Right lobe of liver (tissue), 6 donors: Measurements from ENCODE around the gene HPSE. TPM values are rescaled to one million over a fixed set of nuclear protein-coding genes. Genes with fewer than 3 reads are reported as not detected.
A peak's percentile ranks its signal among the peaks of the same experiment; 100 is the strongest.

Experiments used
- ATAC-seq, 4 donors: fragments of 200-7000 bp; cut with Tn5 transposase; one replicate each; pipeline ENCODE4 v1.9.1; 2020; ENCODE audit warnings: mild to moderate bottlenecking in 4 of 4, moderate library complexity in 4 of 4
- DNase-seq, 3 donors: peaks; one replicate each; pipeline ENCODE4 v3.0.0-alpha.2; 2020
- H3K27ac ChIP-seq, 3 donors: fragments of 200-600 bp; one replicate each; pipeline ENCODE4 v1.8.0; 2022
- H3K27me3 ChIP-seq, 2 donors: fragments of 200-600 bp; one replicate each; pipeline ENCODE4 v1.8.0; 2022
- H3K36me3 ChIP-seq, 4 donors: fragments of 200-600 bp; sonication (generic) in 1 of 4; one replicate each; pipeline versions ENCODE4 v1.5.1 to v1.8.0; 2017 to 2022; ENCODE audit warnings: control low read depth in 1 of 4
- H3K4me1 ChIP-seq, 4 donors: fragments of 200-600 bp; sonication (generic) in 1 of 4; one replicate each; pipeline versions ENCODE4 v1.5.1 to v1.8.0; 2017 to 2022; ENCODE audit warnings: control low read depth in 1 of 4
- H3K4me3 ChIP-seq, 3 donors: fragments of 200-600 bp; one replicate each; pipeline ENCODE4 v1.8.0; 2022
- H3K9me3 ChIP-seq, 4 donors: fragments of 200-600 bp; sonication (generic) in 1 of 4; one replicate each; pipeline versions ENCODE4 v1.5.1 to v1.8.0; 2017 to 2022; ENCODE audit warnings: control low read depth in 1 of 4
- POLR2A ChIP-seq: fragments of 450-650 bp; IDR thresholded peaks from one replicate; pipeline ENCODE4 v1.6.1; 2017; ENCODE audit warnings: antibody characterized with exemption, mild to moderate bottlenecking
- WGBS: methylation state at CpG from one replicate; pipeline ENCODE4 v1.1.6; 2018; ENCODE audit warnings: low coverage, low lambda C conversion rate; ENCODE audit not compliant: insufficient coverage; ENCODE audit errors: missing lambda C conversion rate; 5-methylcytosine and 5-hydroxymethylcytosine counted together
- intact Hi-C, 2 donors: fragments of 100-400 bp; cut with DNase I; formaldehyde crosslinking; loops; one replicate each; pipeline versions ENCODE4 v1.11.2 to v1.14.1; 2022
- total RNA-seq, 6 experiments: library from RNA; depleted of rRNA in 2 of 6; stranded (reverse); fragments of >200 nt in 2 of 6; fragmentation: NEBNext Ultra II Directional in 3 of 6; extraction: Animal tissue kit (Norgen Biotek cat#: 25700) in 3 of 6; gene quantifications; one replicate each; pipeline versions ENCODE4 v1.1.0 to v1.2.4, GENCODE V29; 2016 to 2023
- TF ChIP-seq, protein P1 (sequence below), 4 donors: fragments of 200-600 bp in 3 of 4; fragments of 450-650 bp in 1 of 4; IDR thresholded peaks; one replicate each; pipeline versions ENCODE4 v1.5.1 to v1.8.0; 2016 to 2022; ENCODE audit warnings: antibody characterized with exemption in 4 of 4, mild to moderate bottlenecking in 2 of 4
- donor health status: DM: no; HTN: yes; CAD: no.
- donor health status: DM: no; HTN: no; CAD: no.
- donor health status: DM: no; HTN: no; CAD: no.
- donor health status: DM: no; HTN: yes; CAD: no.
- donor health status: DM: no; HTN: yes; CAD: no.

The HPSE gene
- total RNA-seq, 6 experiments from 2014 or later: 0.68 to 2.0 (median 1.2) TPM

DNA sequence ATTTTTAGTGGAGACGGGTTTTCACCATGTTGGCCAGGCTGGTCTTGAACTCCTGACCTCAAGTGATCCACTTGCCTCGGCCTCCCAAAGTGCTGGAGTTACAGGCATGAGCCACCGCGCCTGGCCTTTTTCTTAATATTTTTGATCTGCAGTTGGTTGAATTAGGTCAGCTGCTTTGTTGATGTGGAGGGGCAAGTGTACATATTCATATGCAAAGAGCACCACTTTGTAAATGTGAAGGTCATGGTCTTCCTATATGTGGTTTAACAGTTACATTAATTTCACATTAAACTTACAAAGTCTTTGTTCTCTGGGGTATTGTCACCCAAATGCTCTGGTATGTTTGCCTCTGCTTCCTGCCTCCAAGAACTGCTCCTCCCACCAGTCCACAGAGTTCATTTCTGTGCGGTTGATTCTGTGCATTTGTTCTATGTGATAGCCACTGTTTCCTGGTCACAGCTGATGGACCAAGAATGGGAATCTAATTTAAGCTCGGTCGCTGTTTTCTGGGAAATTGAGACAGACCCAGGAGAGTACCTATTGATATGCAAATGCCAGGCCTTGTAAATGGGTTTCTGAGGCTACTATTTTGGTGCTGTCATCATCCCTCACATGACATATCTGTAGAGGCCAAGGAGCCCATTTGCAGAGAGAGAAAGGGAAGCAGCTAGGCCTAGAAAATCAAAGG is 26.9 kb upstream of the HPSE start:
- 91% methylated on average over 6 of the region's 7 CpGs for WGBS
- intact Hi-C loops: no loop called here
- Histone ChIP-seq H3K4me3 (no peak overlapping the region), H3K27ac (no peak overlapping the region), H3K27me3 (no peaks in the 10 kb centered on the region), H3K4me1 (peaks cover 0 to 3% (median 0%) of the 10 kb centered on the region in 4 donors), H3K36me3 (no peaks in the 10 kb centered on the region), H3K9me3 (no peaks in the 10 kb centered on the region)
- ATAC-seq: no peak
- no peak for DNase-seq
- no peak for TF ChIP-seq POLR2A
- TF ChIP-seq, protein P1, sequence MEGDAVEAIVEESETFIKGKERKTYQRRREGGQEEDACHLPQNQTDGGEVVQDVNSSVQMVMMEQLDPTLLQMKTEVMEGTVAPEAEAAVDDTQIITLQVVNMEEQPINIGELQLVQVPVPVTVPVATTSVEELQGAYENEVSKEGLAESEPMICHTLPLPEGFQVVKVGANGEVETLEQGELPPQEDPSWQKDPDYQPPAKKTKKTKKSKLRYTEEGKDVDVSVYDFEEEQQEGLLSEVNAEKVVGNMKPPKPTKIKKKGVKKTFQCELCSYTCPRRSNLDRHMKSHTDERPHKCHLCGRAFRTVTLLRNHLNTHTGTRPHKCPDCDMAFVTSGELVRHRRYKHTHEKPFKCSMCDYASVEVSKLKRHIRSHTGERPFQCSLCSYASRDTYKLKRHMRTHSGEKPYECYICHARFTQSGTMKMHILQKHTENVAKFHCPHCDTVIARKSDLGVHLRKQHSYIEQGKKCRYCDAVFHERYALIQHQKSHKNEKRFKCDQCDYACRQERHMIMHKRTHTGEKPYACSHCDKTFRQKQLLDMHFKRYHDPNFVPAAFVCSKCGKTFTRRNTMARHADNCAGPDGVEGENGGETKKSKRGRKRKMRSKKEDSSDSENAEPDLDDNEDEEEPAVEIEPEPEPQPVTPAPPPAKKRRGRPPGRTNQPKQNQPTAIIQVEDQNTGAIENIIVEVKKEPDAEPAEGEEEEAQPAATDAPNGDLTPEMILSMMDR (IDR thresholded peaks at IDR 0.05): no peak

DNA sequence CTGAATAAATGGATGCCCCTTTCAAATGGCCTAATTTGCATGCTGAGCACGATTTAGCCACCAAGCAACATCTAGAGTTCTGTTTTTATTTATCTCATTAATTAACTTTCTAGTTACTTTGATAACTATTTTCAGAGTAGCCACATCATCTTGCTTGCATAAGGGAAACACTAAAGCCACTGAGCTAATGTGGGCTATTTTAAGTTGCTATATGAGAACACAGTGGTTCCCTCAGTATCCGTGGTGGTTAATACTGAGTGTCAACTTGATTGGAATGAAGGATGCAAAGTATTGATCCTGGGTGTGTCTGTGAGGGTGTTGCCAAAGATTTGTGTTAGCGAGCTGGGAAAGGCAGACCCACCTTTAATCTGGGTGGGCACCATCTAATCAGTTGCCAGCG is 25.4 kb upstream of the HPSE start:
- WGBS: 69% methylated on average over 2 of the region's 4 CpGs
- no peaks in the 10 kb centered on the region for H3K36me3 ChIP-seq

DNA sequence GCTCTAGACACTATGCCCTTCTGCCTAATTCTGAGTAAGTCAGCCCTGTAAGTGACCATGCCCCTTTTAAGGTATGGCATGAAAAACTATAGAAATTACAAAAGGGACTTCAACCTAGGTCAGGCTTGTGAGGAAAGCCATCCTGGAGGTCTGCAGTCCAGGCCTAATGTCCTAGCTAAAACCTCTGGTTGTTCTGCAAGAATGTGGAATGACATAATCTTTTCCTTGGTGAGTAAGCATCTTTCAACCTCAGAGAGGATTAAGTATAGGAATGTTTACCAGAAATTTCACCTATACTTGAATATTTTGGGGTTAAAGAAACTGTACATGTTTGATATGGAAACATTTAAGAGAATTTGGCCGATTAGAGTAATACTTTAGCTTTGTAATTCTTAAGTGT is 23.8 kb upstream of the HPSE start:
- TF ChIP-seq, protein P1 (IDR thresholded peaks at IDR 0.05): no peak
- no peak for TF ChIP-seq POLR2A
- ATAC-seq: no peak

More for the DNA sequence above, 25.4 kb upstream of the HPSE start:
- DNase-seq (no peak), ATAC-seq (no peak)
- Histone ChIP-seq H3K9me3 (no peaks in the 10 kb centered on the region), H3K27ac (no peak overlapping the region), H3K27me3 (no peaks in the 10 kb centered on the region), H3K4me1 (peaks cover 0 to 3% (median 0%) of the 10 kb centered on the region in 4 donors), H3K4me3 (no peak overlapping the region)
- TF ChIP-seq POLR2A: no peak
- TF ChIP-seq, protein P1 (IDR thresholded peaks at IDR 0.05): no peak
- intact Hi-C loops: no loop called here

DNA sequence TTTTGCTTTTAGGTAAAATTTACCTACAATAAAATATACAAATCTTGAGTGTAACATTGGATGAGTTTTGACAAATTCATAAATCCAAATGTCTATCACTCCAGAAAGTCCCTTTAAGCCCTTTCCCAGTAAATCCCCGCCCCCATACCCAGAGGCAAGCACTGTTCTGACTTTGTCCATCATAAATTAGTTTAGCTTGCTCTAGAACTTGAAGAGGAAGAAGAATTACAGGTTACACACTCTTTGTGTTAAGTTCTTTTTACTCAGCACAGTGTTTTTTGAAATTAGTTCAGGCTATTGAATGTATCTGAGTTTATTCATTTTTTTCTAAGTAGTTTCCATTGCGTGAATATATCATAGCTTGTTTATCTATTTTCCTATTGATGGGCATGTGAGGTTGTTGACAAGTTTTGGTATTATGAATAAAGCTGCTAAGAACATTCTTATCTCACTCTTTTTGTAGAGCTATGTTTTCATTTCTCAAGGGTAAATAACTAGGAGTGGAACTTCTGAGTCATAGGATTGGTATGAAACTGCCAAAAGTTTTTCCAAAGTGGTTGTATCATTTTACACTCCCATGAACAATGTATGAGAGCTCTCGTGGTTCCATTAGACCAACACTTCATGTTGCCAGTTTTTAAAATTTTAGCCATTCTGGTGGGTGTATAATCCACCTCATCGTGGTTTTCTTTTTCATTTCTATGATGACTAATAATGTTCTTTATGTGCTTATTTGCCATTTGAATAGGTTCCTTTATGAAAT is 22.4 kb upstream of the HPSE start:
- no peaks in the 10 kb centered on the region for H3K4me1 ChIP-seq
- H3K27me3 ChIP-seq: no peaks in the 10 kb centered on the region
- H3K36me3 ChIP-seq: no peaks in the 10 kb centered on the region
- no peak overlapping the region for H3K27ac ChIP-seq
- H3K4me3 ChIP-seq: no peak overlapping the region
- ATAC-seq (peak in 2 of 4 donors; percentile 50 to 53), DNase-seq (no peak)
- TF ChIP-seq, protein P1 (IDR thresholded peaks at IDR 0.05): no peak
- TF ChIP-seq POLR2A: no peak
- H3K9me3 ChIP-seq: no peaks in the 10 kb centered on the region
- intact Hi-C loops: no loop called here
- 54% methylated on average over 4 of the region's 4 CpGs for WGBS

More for the DNA sequence above, 23.8 kb upstream of the HPSE start:
- Histone ChIP-seq H3K27ac (no peak overlapping the region), H3K4me3 (no peak overlapping the region), H3K9me3 (no peaks in the 10 kb centered on the region), H3K27me3 (no peaks in the 10 kb centered on the region), H3K36me3 (no peaks in the 10 kb centered on the region), H3K4me1 (peaks cover 0 to 3% (median 0%) of the 10 kb centered on the region in 4 donors)
- WGBS: 33% methylated on average over 1 of the region's 1 CpG
- no peak for DNase-seq
- intact Hi-C loops: no loop called here
